ENCODE results near the gene BIRC7. TPM values are rescaled to one million over a fixed set of nuclear protein-coding genes. Genes with fewer than 3 reads are reported as not detected.

The BIRC7 gene
- total RNA-seq, 1 donor = not detected

GRCh38 chr20:63253065-63253437, 17.3 kb downstream of the BIRC7 start:
- TF ChIP-seq, protein P1, sequence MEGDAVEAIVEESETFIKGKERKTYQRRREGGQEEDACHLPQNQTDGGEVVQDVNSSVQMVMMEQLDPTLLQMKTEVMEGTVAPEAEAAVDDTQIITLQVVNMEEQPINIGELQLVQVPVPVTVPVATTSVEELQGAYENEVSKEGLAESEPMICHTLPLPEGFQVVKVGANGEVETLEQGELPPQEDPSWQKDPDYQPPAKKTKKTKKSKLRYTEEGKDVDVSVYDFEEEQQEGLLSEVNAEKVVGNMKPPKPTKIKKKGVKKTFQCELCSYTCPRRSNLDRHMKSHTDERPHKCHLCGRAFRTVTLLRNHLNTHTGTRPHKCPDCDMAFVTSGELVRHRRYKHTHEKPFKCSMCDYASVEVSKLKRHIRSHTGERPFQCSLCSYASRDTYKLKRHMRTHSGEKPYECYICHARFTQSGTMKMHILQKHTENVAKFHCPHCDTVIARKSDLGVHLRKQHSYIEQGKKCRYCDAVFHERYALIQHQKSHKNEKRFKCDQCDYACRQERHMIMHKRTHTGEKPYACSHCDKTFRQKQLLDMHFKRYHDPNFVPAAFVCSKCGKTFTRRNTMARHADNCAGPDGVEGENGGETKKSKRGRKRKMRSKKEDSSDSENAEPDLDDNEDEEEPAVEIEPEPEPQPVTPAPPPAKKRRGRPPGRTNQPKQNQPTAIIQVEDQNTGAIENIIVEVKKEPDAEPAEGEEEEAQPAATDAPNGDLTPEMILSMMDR (IDR thresholded peaks at IDR 0.05; ENCODE audit: insufficient read depth, low read depth, low read length) = no peak
- peak overlapping the region; percentile 23 for H3K4me3 ChIP-seq (ENCODE audit: low read depth, low read length)
- no peak for DNase-seq (ENCODE audit: low read depth)

GRCh38 chr20:63253438-63254231, 17.9 kb downstream of the BIRC7 start:
- TF ChIP-seq, protein P1 (IDR thresholded peaks at IDR 0.05; ENCODE audit: insufficient read depth, low read depth, low read length) = no peak
- no peak for DNase-seq (ENCODE audit: low read depth)
- H3K4me3 ChIP-seq (ENCODE audit: low read depth, low read length) = peak overlapping the region; percentile 23

GRCh38 chr20:63254232-63254605, 18.5 kb downstream of the BIRC7 start, which contains the start of gene NKAIN4:
Gene NKAIN4, minus strand, starts transcription at chr20:63254463. Its CDS starts 13 bp downstream, at chr20:63254450.
- H3K4me3 ChIP-seq (ENCODE audit: low read depth, low read length) = peak within 1 kb of the TSS; percentile 23
- DNase-seq (ENCODE audit: low read depth) = no peak
- TF ChIP-seq, protein P1 (IDR thresholded peaks at IDR 0.05; ENCODE audit: insufficient read depth, low read depth, low read length) = no peak

GRCh38 chr20:63254606-63255384, 19.1 kb downstream of the BIRC7 start:
- no peak overlapping the region for H3K4me3 ChIP-seq (ENCODE audit: low read depth, low read length)

GRCh38 chr20:63255931-63256704, 20.4 kb downstream of the BIRC7 start:
- no peak overlapping the region for H3K4me3 ChIP-seq (ENCODE audit: low read depth, low read length)
- no peak for DNase-seq (ENCODE audit: low read depth)
- TF ChIP-seq, protein P1 (IDR thresholded peaks at IDR 0.05; ENCODE audit: insufficient read depth, low read depth, low read length) = no peak

More at GRCh38 chr20:63254606-63255384, 19.1 kb downstream of the BIRC7 start:
- no peak for DNase-seq (ENCODE audit: low read depth)
- TF ChIP-seq, protein P1 (IDR thresholded peaks at IDR 0.05; ENCODE audit: insufficient read depth, low read depth, low read length) = no peak

GRCh38 chr20:63256954-63257353, 21.2 kb downstream of the BIRC7 start:
- no peak overlapping the region for H3K4me3 ChIP-seq (ENCODE audit: low read depth, low read length)
- TF ChIP-seq, protein P1 (IDR thresholded peaks at IDR 0.05; ENCODE audit: insufficient read depth, low read depth, low read length) = no peak
- DNase-seq (ENCODE audit: low read depth) = no peak

Measured in fibroblast of villous mesenchyme (primary cell).